Neural progenitor cell (in vitro differentiated cells): ENCODE results near the gene LPAR2.

ENCODE experiments used
- CTCF ChIP-seq: fragments of 200-600 bp; sonication (generic); IDR thresholded peaks from 2 replicates; pipeline ENCODE4 v1.5.1; 2017; ENCODE audit warnings: antibody characterized with exemption, mild to moderate bottlenecking
- EZH2 ChIP-seq: fragments of 200-600 bp; sonication (generic); IDR thresholded peaks from 2 replicates; pipeline ENCODE4 v1.6.1; 2017; ENCODE audit warnings: antibody characterized with exemption, mild to moderate bottlenecking, moderate library complexity
- EZH2phosphoT487 ChIP-seq: fragments of 200-600 bp; sonication (generic); IDR thresholded peaks from 2 replicates; pipeline ENCODE4 v1.6.1; 2017; ENCODE audit warnings: antibody characterized with exemption

GRCh38 chr19:19602136-19602712, 25.8 kb downstream of the LPAR2 start:
- TF ChIP-seq CTCF (no peak), EZH2 (no peak), EZH2phosphoT487 (no peak)
